Kidney (tissue), 14 donors: ENCODE data around the gene DOCK10. TPM values are rescaled to one million over a fixed set of nuclear protein-coding genes. Genes with fewer than 3 reads are reported as not detected.

Experiments used
- DNase-seq, 5 donors: peaks; one replicate each; pipeline ENCODE4 v3.0.0-alpha.2; 2013 to 2020
- FAIRE-seq: peaks from 2 replicates; lab custom pipeline; 2012; peaks lifted over from hg19 to GRCh38; lab: Jason Lieb, UNC
- H3K27ac ChIP-seq, 2 donors: one replicate each; pipeline ENCODE4 v1.7.0; 2013; ENCODE audit warnings: low read depth in 2 of 2, low read length in 2 of 2, inconsistent platforms in 1 of 2
- H3K27me3 ChIP-seq: one replicate; pipeline ENCODE4 v1.7.1; 2013; ENCODE audit warnings: low read length, inconsistent platforms; ENCODE audit not compliant: control insufficient read depth, insufficient read depth
- H3K36me3 ChIP-seq, 3 donors: one replicate each; pipeline versions ENCODE4 v1.7.0 to v1.7.1; 2013; ENCODE audit warnings: low read length in 3 of 3, control low read depth in 1 of 3, inconsistent platforms in 1 of 3; ENCODE audit not compliant: insufficient read depth in 3 of 3, control insufficient read depth in 2 of 3
- H3K4me1 ChIP-seq, 3 donors: one replicate each; pipeline versions ENCODE4 v1.7.0 to v1.7.1; 2013; ENCODE audit warnings: low read length in 3 of 3, inconsistent platforms in 1 of 3, low read depth in 1 of 3; ENCODE audit not compliant: control insufficient read depth in 2 of 3, insufficient read depth in 2 of 3
- H3K4me3 ChIP-seq, 3 donors: one replicate each; pipeline versions ENCODE4 v1.7.0 to v1.8.1; 2013; ENCODE audit warnings: low read length in 3 of 3, control low read depth in 1 of 3, inconsistent platforms in 1 of 3
- H3K9ac ChIP-seq, 3 donors: one replicate each; pipeline versions ENCODE4 v1.7.0 to v1.7.1; 2013; ENCODE audit warnings: low read length in 3 of 3, control low read depth in 1 of 3, inconsistent platforms in 1 of 3
- H3K9me3 ChIP-seq, 3 donors: one replicate each; pipeline versions ENCODE4 v1.7.0 to v1.7.1; 2013; ENCODE audit warnings: low read length in 3 of 3, control low read depth in 1 of 3, inconsistent platforms in 1 of 3; ENCODE audit not compliant: control insufficient read depth in 2 of 3, insufficient read depth in 1 of 3
- CTCF ChIP-seq: IDR thresholded peaks from 3 replicates; pipeline ENCODE4 v1.5.1; 2012; ENCODE audit warnings: mild to moderate bottlenecking, moderate library complexity, borderline replicate concordance; ENCODE audit not compliant: insufficient read depth; ENCODE audit errors: extremely low read depth
- intact Hi-C: fragments of 100-400 bp; cut with DNase I; formaldehyde crosslinking; loops from one replicate; pipeline ENCODE4 v1.11.1; 2022
- polyA plus RNA-seq: library from polyadenylated mRNA; stranded (reverse); fragments of 350-450 nt; fragmentation: Illumina TruSeq; extraction: RNeasy Lipid Tissue Mini Kit (QIAGEN cat#74804); gene quantifications from one replicate; pipeline ENCODE4 v1.2.3, GENCODE V29; 2014; ENCODE audit warnings: low read depth, low replicate concordance; ENCODE audit not compliant: insufficient read depth
- total RNA-seq: library from RNA; stranded (reverse); fragmentation: NEBNext Ultra II Directional; extraction: Animal tissue kit (Norgen Biotek cat#: 25700); gene quantifications from one replicate; pipeline ENCODE4 v1.2.1, GENCODE V29; 2021
- donor health status: control.
- donor health status: control.
- donor health status: control.
- donor health status: control.
- donor health status: control.
- donor health status: DM: yes; HTN: yes; CAD: no.
- donor health status: Normal renal cell carcinoma (clear cell type).

The DOCK10 gene
- total and polyA plus RNA-seq, 2 donors from 2014 or later, result 2.1 to 33.8 TPM

GRCh38 chr2:224956706-224957105, 85.6 kb downstream of the DOCK10 start:
- DNase-seq (no peak), FAIRE-seq (no peak)
- H3K27ac ChIP-seq, result no peak overlapping the region
- TF ChIP-seq CTCF, result no peak
- H3K27me3 ChIP-seq, result no peaks in the 10 kb centered on the region
- no peaks in the 10 kb centered on the region for H3K4me1 ChIP-seq
- intact Hi-C loops, result no loop called here
- H3K4me3 ChIP-seq, result no peak overlapping the region
- H3K9me3 ChIP-seq, result no peaks in the 10 kb centered on the region
- H3K36me3 ChIP-seq, result no peaks in the 10 kb centered on the region
- H3K9ac ChIP-seq, result no peak overlapping the region

GRCh38 chr2:224954980-224955379, 87.3 kb downstream of the DOCK10 start:
- no peaks in the 10 kb centered on the region for H3K4me1 ChIP-seq
- no peak for DNase-seq
- TF ChIP-seq CTCF, result no peak
- H3K9me3 ChIP-seq, result no peaks in the 10 kb centered on the region
- H3K27ac ChIP-seq, result no peak overlapping the region
- no peak overlapping the region for H3K9ac ChIP-seq
- H3K27me3 ChIP-seq, result no peaks in the 10 kb centered on the region
- H3K36me3 ChIP-seq, result no peaks in the 10 kb centered on the region
- intact Hi-C loops, result no loop called here
- H3K4me3 ChIP-seq, result no peak overlapping the region
- FAIRE-seq, result no peak

- no peak overlapping the region for H3K4me3 ChIP-seq
- no peak for DNase-seq
- no peak for FAIRE-seq
- intact Hi-C loops, result no loop called here
- no peak for TF ChIP-seq CTCF
- H3K36me3 ChIP-seq, result no peaks in the 10 kb centered on the region
- no peaks in the 10 kb centered on the region for H3K9me3 ChIP-seq
- H3K27ac ChIP-seq, result no peak overlapping the region
- no peak overlapping the region for H3K9ac ChIP-seq
- no peaks in the 10 kb centered on the region for H3K4me1 ChIP-seq
- no peaks in the 10 kb centered on the region for H3K27me3 ChIP-seq
Measured at GRCh38 chr2:224952936-224953657, 89.2 kb downstream of the DOCK10 start.
